NAMALWA (cell line): ENCODE results near the gene AIFM2.
"Not testable (repeated sequence)": the region's sequence is repeated elsewhere in the genome, so short reads cannot be mapped to it uniquely, and the experiment has no call there.

Experiments used
- DNase-seq: peaks from one replicate; pipeline ENCODE4 v3.0.0-alpha.2; 2015; ENCODE audit warnings: low spot score

Gene AIFM2

DNA sequence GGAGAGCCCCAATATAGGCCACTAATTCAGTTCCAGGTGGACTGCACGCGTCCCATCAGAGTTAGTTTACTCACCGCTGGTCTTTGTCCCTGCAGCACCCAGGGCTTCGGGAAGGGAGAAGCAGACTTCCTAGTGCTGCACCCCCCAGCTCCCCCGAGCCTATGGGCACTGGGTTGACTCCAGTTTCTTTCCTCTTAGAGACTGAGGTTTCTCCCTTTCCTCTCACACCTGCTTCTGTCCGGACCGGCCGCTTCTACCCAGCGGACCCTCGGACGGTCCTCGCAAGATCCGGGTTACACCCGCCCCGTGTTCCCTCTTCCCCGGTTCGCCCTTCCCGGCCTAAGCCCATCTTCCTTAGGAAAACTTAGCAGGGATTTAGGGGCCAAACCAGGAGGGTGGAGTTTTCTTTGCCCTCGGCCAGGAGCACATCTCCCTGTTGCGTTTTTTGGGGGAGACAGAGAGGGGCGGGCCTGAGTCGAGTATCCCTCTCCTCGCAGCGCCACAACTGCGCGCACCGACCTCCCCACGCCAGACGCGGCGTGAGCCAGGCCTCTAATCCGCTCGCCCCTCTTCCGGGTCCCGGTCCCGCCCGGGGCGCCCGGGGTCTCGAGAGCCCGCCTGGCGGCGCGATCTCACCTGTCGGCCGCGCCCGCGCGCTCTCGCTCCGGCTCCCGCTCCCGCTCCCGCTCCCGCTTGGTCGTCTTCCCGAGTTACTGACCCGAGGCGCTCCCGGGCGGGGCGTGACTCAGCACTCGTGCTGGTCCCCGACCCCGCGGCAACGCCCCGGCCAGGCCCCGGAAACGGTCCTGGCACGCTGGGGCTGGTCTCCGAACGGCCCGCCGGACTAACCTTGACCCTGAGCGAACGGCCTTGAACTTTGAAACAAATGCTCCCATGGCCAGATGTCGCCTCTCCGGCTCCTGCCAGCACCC lies at the start of gene AIFM2:
AIFM2 (minus strand) TSS at position 728 of the 932 bp plus-strand sequence. CDS start 8,741 bp downstream, outside the sequence.
- no peak for DNase-seq

DNA sequence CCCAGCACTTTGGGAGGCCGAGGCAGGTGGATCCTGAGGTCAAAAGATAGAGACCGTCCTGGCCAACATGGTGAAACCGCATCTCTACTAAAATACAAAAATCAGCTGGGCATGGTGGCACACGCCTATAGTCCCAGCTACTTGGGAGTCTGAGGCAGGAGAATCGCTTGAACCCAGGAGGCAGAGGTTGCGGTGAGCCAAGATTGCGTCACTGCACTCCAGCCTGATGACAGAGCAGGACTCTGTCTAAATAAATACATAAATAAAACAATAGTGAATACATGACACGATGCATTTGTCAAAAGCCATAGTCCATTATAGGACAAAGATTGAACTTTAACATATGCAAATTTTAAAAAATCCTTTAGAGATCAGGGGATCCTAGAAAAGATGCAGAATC lies 46.6 kb upstream of the AIFM2 start:
- not testable (repeated sequence) for DNase-seq

DNA sequence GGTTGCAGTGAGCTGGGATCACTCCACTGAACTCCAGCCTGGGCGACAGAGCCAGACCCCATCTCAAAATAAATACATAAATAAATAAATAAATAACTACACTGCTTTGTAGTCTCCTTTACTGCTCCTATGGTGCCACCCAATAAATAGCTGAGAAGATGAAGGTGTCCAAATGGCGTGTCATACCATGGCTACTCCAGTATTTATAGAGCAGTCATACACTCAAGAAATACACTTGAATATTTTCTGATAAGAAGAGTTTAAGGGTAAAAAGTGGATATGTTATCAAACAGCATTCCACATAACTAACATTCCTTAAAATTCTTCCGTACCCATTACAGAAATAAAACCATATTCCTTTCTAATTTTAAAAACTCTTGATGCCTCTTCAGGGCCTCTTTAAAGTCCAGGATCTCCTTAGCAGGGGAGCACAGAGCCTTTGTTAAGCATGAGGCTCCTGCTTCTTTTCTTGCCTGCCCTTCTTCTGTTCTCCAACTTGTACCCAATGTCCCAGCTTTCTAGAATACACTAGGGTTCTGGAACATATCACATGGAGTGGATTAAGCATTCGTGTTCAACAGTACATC lies 45.6 kb upstream of the AIFM2 start:
- no peak for DNase-seq

- DNase-seq: no peak
These were observed 43.8 kb upstream of the AIFM2 start for GRCh38 chr10:70176441-70176840.

DNA sequence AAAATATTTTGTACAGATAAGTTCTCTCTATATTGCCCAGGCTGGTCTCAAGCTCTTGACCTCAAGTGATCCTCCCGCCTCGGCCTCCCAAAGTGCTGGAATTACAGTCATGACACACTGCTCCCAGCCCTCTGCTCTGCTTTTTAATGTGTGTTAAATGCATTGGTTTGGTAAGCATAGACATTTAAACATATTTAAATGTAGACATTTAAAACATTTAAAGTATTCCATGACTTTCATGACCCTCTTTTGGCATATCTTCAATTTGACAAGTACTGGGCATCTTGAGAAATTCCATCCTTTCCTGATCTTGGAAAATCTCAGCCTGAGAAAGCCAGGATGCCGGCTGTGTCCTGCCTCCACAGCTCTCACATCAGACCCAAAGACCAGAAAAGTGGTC lies 42.9 kb upstream of the AIFM2 start:
- DNase-seq: no peak

GRCh38 chr10:70174058-70174741 lies 41.6 kb upstream of the AIFM2 start:
- DNase-seq: peak; percentile 47

DNA sequence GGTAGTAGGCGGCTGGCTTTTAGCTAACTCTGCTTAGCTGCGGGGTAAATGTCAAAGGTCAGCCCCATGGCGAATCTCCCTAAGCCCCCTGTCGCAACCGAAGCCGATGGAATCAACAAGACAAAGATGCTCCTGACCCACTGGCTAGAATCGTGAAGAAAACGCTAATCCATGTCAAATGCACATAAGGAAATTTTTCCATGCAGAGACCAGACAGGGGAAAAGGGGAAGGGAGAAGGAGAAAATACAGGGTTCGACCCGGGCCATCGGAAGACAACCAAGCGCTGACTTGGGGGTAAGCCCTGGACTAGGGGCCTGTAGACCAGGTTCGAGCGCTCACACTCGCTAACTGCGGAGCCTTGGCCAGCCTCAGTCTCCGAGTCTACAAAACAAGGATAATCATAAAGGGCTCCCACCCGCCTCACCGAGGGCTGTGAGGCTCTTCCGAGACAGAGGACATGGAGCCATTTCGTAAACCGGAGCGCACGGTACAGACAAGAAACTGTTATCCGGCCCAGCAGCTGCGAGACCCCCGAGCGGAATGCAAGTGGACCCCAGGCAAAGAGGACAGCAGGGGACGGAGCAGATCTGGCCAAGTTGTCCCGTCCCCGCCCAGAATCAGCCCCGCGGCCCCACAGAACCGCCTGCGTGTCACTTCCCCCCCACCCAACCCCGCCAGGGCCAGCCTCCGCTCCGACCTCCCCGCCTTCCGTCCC lies 37.2 kb upstream of the AIFM2 start:
- DNase-seq: peak; percentile 44

GRCh38 chr10:70169011-70169410 lies 36.4 kb upstream of the AIFM2 start:
- DNase-seq: no peak

DNA sequence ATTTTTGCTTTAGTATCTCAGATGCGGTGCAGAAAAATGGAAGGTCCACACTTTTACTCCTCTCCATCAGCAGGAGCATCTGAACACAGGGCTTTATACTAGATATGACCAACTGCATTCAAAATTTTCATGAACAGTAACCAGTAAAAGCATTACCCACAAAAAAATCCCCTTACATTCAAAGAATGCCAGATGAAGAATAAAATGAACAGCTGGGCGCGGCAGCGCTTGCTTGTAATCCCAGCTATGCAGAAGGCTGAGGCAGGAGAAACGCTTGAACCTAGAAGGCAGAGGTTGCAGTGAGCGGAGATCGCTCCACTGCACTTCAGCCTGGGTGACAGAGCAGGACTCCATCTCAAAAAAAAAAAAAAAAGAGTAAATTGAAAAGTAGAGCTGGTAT lies 34.6 kb upstream of the AIFM2 start:
- DNase-seq: no peak

DNA sequence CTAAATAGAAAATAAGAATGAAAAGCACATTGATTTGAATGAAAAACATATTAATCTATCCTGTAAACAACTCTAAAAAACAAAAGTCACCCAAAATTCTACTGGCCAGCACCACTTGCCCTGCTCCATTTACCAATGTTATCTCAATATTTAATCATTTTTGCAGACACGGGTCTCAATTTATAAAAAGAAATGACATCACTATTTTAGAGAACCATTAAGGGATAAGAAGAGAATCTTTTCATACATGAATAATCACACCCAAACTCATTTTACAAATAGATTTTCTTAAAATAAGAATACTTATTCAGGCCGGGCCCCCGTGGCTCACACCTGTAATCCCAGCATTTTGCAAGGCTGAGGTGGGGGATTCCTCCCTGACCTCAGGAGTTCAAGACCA lies 33.8 kb upstream of the AIFM2 start:
- no peak for DNase-seq

DNA sequence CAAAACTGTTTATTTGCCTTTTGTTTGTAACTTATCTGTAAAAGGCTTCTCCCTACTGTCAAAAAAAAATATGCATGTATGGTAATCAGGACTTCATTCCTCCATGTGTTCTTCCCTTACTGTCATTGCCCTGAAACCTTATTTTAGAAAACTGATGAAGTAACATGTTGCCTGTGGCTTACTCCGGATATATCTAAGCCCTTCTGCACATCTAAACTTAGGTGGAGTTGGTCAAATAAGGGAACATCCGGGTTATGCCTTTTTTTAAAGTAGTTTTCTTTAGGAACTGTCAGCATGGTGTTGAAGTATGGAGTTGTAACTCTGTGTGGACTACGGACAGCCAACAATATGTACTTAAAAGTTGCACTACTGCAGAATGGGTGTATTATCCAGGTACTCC lies 31.5 kb upstream of the AIFM2 start:
- DNase-seq: no peak

GRCh38 chr10:70163448-70163847 lies 30.8 kb upstream of the AIFM2 start:
- no peak for DNase-seq

DNA sequence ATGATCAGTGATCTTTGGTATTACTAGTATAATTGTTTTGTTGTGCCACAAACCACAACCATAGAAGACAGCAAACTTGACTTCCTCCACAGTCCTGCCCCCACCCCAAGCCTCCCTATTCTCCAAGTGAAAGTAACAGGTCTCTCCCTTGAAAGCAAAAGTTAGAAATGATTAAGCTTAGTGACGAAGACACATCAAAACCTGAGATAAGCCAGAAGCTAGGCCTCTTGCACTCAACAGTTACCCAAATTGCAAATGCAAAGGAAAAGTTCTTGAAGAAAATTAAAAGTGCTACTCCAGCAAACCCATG lies 30.2 kb upstream of the AIFM2 start:
- no peak for DNase-seq

GRCh38 chr10:70162151-70162891 lies 29.7 kb upstream of the AIFM2 start:
- DNase-seq: no peak

DNA sequence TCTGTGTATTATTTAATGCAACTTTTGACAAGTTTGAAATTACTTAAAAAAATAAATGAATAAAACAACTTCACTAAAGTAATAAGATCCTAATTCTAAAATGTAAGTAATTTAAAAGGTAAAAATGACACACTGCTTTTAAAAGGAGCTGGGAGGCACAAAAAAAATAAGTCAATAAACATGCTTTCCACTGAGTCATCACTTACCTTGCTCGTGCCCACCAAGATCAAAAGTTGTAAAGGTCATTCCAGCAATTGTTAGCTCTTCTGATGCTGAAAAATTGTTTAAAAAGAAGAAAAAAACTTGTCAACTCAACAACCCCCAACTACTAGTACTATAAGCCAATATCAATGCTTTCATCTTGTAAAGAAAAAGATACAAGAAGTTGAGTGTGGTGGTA lies 28.2 kb upstream of the AIFM2 start:
- DNase-seq: no peak

DNA sequence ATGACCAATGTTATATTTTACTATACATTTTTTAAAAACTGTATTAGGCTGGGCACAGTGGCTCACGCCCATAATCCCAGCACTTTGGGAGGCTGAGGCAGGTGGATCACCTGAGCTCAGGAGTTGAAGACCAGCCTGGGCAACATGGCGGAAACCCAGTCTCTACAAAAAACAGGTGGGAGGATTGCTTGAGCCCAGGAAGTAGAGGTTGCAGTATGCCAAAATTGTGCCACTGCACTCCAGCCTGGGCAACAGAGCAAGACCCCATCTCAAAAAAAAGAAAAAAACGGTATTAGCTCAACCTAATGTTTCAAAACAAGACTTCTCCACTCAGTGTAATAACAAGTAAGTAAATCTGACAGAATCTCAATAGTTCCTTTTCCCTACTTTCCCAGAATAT lies 26.7 kb upstream of the AIFM2 start:
- DNase-seq: not testable (repeated sequence)

DNA sequence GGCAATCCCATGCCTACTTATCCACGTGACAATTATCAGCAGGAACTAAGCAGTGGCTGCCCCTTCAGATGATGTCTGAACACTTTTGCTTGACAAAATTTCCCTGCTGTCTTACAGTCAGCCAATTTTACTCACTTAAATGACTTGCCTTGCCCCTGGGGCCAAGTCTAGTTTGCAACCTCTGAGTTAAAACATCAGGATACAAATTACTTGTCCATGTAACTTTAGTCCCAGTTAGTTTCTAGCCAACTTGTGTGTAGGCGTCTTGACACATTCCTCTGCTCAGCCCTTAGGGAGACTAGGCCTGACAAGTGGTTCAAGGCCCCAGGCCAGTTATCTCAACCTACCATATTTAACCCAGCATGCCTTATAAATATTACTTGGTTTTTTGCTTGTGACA lies 25.5 kb upstream of the AIFM2 start:
- DNase-seq: no peak

DNA sequence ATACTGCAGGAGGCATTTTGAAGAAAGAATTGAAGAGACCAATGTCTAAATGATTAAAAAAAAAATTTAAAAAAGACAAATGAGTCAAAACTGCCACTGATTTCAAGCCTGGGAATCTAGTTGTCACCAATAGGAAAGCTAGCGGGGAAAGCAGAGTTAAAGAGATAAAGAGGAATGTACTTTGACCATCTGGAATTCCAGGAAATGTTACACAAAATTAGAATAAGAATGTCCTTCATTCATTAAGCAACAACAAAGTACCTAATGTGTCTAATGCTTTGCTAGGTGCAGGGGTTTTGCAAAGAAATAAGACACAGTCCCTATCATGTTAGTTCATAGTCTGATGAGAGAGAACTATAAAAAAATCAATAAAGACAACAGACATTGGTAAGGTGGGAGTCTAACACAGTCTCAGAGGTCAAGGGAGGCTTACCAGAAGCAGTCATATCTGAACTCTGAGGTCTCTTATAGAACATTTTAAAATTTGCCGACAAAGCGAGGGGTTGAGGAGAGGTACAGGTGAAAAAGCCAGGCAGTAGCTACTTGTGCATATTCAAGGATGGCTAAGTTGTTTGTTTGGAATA lies 22.7 kb upstream of the AIFM2 start:
- no peak for DNase-seq

GRCh38 chr10:70148516-70148915 lies 15.9 kb upstream of the AIFM2 start:
- DNase-seq: no peak

- no peak for DNase-seq
These were observed 14.6 kb upstream of the AIFM2 start for GRCh38 chr10:70147259-70147625.

DNA sequence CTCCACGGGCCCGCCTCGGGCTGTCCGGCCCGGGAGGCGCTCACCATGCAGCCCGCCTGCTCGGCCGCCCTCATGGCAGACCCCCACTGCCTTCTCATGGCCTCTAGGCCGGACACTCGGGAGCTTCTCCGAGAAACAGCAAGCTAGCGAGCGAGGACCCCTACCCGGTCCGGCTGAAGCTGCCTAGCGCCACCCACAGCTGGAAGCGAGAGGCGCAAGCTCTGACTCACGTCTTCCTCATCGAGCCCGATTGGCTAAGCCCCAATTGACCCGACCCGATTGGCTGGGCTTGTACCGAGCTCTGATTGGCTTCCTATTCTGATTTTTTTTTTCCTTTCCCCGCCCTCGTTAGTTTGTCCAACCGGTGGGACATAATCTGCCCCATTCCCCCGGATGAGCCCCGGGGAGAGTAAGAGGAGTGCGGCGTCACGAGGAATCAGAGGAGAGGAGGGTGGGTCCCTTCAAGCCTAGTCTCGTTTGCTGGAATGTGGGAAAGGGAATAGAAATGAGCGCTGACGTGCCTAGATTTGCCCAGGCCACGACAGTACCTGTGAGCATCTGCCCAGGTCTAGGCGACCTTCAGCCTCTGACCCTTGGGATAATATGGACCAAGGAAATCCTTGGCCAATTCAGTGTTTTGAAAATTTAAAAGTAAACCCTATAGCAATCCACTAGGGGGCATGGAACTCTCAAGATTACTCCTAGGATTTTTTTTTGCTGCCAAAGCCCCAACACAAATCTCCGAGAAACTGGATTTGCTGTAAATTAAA lies 14.0 kb upstream of the AIFM2 start, which contains the start of gene TYSND1:
TYSND1 (minus strand) TSS at position 212 of the 770 bp plus-strand sequence; CDS start at position 98, 114 bp downstream.
- DNase-seq: peak; percentile 99
